NK-92 (cell line): ENCODE results near the gene HINT3.
"Not testable (repeated sequence)": the region's sequence is repeated elsewhere in the genome, so short reads cannot be mapped to it uniquely, and the experiment has no call there.

ENCODE experiments used
- DNase-seq: peaks from one replicate; lab custom pipeline; 2025; ENCODE audit not compliant: unreplicated experiment; lab: John Stamatoyannopoulos, UW

Gene HINT3

DNA sequence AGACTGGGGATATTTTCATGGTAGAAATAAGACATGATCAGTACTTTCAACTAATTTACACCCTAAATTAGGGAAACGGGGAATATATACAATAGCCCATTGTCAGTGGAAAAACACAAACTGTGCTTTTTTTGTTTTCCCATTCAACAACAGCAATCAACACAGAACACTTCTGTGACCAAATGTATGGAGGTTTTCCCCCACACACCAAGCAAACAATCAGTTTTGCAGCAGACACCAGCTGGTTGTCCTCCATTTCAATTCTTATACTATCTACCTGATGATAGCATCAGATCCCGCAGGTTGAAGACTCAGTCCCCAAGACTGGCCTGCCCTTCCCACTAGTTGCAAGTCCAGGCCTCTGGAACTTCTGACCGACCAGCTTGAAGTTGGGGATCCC, 4.5 kb downstream of the HINT3 start:
- no peak for DNase-seq

DNA sequence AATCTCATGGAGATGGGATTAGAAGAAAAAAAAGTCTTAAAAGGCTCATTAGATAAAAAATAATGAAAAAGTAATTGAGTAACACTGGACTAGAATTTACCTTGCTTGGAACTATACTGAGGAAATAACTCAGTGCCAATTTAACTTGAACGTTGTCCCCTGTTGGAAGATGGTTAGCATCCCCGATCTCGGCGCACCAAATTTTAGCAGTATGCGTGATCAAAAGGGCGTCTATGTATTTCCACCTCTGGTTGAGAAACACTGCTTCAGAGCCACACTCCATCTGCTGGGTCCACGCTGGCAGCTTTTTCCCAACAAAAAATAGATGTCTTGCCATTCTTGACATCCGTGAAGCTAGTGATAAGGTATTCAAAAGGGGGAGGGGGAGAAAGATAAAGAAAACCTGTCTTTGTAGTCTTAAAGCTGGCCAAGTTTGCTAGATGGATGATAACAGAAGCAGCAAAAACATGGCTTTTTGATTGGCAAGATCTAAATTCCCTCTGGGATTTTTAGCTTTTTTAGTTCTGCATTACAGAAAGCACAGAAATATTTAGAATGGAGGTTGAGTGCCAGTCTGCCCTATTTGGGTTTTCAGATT, 6.4 kb downstream of the HINT3 start:
- no peak for DNase-seq

DNA sequence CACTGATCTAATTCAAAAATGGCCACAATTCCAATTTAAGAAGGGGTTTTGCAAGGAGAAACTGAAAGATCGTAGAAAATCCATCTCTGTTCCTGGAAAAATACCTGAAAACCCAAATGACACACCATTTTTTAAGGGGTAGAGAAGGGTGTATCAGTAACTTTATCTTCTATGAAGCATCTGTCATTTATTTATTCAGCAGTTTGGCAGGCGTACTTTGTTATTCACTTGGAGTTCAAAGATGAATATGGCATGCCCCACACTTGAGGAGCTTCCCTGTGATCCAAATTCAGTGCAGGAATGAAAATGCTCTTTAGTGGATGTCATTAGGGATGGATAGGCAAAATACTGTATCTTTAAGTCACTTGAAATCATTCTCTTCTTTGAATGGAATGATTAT, 7.2 kb downstream of the HINT3 start:
- no peak for DNase-seq

DNA sequence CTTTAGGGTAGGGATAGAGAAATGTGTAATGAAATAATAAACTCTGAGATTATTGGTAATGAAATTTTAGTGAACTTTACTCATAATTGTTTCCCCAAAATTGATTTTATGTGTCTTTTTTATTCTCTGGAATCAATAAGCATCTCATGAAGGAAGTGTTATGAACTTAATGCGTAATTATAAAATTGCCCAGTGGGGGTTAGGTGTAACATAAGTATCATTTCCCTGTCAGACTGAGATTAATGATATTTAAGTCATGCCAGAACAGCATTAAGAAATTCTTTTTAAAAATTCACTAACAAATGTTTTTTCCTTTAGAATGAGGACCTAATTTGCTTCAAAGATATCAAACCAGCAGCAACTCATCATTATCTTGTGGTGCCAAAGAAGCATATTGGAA, 10.0 kb downstream of the HINT3 start:
- DNase-seq = no peak

DNA sequence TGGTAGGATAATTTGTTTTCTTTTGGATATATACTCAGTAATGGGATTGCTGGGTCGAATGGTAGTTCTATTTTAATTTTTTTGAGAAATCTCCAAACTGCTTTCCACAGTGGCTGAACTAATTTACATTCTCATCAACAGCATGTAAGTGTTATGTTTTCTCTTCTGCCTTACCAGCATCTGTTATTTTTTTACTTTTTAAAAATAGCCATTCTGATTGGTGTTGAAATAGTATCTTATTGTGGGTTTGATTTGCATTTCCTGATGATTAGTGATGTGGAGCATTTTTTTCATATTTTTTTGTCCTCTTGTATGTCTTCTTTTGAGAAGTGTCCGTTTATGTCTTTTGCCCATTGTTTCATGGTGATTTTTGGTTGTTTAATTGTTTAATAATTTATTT, 11.9 kb downstream of the HINT3 start:
- DNase-seq = no peak

DNA sequence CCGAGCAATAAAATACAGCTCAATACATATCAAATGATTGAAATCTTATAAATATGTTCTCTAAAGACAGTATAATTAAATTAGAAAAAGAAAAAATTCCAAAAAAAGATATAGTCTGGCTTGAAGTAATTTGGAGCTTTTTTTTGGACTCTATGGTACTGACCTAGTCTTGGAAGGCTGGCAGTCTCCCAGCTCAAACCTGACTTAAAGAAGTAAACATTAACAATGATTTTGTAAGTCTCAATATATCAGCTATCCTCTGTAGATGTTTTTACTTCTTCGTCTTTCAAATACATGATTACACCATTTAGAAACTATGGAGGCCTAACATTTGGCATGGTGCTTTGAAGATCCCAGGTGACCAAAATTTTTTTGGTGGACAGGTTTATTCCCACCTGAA, 14.2 kb downstream of the HINT3 start:
- no peak for DNase-seq

DNA sequence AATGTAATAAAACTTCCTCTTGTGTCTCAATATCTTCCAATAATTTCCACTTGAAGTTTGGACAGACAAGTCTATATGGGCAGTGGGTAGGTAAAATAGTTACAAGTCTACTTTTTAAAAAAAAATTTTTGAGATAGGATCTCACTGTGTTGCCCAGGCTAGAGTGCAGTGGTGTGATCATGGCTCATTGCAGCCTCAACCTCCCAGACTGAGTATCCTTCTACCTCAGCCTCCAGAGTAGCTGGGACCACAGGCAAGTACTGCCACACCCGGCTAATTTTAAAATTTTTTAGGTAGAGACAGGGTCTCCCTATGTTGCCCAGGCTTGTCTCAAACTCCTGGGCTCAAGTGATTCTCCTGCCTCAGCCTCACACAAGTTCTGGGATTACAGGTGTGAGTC, 15.9 kb downstream of the HINT3 start:
- not testable (repeated sequence) for DNase-seq

DNA sequence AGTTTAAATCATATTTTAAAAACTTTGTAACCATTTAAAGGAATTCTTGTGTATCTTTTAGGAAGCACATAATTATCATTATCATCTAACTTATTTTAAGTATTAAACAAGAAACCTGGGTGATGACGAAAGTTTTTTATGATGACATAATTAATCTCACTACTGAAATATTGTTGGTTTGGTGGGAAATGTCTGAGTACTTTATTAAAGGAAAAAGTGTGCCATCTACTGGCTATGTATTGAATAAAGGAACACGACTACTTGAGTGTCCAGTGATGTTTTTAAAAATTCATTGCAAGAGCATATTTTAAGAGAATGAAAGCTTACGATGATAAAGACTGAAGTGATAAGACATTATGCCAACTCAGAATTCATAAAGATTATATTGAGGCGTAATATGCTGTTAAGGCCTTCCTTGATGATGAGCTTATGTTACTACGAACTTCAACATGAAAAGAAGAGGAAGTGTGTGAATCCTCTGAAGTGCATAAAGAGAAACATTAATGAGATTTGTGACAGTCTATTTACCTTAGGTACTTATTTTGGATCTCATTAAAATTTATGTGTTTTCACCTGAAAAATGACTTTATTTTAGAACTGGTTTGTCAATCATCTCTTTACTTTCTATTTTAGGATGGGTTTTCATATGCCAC, 17.8 kb downstream of the HINT3 start:
- no peak for DNase-seq

DNA sequence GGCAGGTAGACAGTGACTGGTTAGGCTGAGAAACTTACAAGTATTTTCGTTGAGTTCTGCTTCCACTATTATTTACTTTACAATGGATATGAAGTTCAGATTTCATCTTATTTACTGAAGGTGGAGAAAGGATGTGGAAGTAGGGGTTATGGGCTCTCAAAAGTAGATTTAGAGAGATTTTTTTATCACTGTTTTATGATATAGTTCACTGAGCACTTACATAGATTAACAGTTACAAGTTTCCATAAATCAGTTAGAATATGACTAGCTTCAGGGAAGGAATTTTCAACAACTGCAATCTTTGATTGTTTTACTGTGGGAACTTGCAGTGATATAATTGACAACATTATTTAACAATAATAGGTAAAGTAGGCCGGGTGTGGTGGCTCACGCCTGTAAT, 22.5 kb downstream of the HINT3 start:
- no peak for DNase-seq

DNA sequence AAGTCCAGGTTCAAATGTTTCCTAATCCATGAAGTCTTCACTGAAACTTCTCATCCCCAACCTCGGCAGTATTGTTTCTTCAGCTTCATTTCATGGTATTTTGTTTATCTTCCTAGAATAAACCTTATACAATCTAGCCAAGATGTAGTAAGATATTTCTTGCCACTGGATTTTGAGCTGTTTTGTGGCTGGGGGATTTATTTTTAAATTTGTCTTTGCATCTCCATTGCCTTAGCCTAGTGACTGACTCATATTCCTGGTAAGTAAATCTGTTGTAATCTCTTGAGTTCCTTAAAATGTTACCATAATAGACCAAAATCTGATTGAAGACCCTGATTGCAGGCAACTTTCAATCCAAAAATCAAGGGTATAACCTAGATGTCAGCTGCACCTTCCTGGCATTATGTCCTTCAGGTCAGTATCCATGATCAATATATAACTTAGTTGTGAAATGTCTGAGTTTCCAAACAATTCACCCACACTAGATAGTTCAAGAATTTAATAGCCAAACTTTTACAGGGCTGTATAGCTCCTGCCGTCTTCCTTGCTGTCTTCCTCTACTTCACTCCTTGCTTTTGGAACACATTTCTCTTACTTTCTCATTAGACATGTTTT, 25.1 kb downstream of the HINT3 start:
- DNase-seq = no peak

DNA sequence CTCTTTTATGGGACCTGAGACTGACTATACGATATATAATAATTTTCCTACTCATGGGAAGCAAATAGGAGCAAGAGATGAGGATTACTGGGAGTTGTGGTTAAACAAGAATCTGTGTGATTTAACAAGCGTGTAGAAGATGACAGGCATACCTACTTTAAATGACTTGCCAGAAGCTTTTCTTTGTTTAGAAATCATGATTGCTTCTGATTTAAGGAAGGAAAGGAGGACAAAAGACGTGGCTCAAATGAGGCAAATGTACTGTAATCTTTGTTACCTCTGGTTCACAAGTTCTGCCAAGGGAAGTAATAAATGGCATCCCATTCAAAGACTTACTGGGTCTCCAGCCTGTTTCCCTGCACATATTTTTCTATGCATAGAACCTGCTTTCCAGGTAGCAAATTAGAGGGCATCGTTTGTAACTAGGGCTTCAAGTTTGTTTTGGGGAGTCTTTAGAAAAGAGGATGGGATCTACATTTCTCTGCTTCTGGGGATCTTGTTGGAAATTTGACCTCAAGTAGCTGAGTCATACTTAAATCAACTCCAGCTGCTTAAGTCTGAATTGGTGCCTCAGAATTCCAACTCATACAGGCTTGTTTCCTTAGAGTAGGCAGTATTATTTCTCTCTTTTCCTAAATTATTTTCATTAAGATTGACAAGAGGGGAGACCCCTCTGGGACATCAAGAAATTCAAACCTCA, 26.8 kb downstream of the HINT3 start:
- no peak for DNase-seq

DNA sequence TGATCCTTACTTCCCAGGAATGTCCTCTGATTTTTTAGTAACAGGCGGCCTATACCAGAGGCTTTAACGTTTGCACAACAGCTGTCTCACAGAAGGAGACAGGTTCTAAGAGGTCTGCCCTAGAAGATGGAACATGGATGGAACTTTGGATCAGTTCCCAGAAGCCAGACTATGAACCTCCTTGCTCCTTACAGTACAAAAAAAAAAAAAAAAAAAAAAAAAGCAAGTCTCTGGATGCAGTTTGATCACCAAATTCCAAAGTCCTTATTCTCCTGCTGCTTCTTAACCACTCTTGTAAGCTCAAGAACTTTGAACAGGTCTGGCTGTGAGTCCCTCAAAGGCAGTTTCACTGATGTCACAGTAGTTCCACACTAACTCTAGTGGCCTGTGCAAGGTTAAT, 27.7 kb downstream of the HINT3 start:
- no peak for DNase-seq

DNA sequence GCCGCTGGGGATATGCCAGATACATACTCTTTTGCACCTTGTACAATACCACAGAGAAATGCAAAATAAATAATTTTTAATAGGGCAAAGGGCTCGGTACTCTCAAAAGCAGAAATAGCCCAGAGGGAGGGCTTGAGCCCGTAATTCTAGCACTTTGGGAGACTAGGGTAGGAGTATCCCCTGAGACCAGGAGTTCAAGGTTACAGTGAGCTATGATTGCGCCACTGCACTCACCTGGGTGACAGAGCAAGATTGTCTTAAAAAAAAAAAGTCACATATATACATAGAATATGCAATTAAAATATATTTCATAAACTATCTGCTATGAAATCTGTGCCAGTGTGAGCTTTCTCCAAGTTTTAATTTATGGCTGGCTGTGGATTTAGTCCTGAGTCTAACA, 29.0 kb downstream of the HINT3 start:
- DNase-seq = no peak

DNA sequence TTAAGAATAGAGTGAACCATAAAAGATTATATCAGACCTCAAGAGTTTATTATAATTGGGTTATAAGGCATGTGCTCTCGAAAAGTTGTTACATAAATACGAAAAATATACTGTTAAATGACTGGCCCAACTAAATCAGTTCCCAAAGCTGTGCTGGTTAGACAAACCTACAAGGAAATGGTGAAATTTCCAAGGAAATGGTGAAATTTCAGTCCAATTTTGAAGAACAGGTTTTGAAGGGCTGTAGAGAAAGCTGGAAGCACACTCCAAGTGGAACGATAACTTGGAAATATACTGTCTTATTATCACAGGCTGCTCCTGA, 29.4 kb downstream of the HINT3 start:
- DNase-seq = no peak

DNA sequence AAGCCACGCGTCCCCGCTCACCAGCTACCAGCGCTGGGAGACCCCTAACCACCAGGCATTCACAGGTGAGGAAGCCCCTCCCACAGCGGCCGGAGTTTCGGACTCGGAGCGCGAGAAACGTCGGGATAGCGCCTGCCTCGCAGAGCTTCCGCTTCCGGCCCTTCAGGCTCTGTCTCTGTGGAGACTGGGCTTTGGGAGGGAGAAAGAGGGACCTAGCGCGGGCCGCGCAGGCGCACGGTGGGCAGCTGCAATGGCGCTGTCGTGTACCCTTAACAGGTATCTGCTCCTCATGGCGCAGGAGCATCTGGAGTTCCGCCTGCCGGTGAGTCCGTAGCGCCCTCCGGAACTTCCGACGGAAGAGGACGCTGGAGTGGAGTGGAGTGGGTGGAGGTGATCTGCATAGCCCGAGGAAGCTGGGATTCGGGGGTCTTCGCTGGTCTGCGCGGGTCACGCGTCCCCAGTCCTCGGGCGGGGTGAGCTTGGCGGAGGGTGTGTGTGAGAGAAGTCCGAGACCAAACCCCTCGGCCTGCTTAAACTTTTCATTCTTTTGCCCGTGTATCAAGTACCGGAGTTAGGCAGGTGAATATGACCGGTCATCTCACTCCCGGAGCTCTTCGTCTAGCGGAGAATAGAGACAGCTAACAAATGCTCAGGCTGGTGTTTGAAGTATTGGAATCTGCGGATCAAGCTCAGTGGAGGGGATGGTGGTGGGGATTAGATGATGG, 29.9 kb downstream of the HINT3 start, which contains the start of gene TRMT11:
Gene TRMT11, plus strand, starts transcription at position 240 of the 725 bp plus-strand sequence. Its CDS starts 11 bp downstream, at position 251.
- no peak for DNase-seq

DNA sequence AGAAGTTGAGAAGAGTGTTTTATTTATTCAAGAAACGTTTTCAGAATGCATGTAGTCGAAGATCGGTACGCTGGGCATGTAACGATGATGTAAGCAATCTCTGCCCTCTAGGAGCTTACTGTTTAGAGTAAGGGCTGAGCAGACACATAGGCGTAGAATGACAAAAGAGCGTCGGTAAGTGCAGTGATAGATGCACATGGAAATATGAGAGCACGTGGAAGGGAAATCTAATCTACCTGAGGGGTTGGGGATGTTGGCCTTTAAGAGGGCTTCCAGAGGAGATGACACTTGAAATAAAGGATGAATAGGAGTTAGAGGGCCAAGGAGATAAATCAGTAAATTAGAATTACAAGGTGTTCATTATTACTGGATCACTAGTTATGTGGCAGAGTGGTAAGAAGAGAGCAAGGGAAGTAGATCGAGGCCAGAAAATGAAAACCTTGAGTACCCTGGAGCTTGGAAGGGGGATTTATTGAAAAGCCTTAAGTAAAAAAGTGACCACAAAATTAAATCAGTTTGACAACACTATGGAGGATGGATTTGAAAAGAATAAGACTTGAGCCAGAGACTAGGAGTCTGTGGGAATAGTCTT, 30.6 kb downstream of the HINT3 start:
- no peak for DNase-seq

DNA sequence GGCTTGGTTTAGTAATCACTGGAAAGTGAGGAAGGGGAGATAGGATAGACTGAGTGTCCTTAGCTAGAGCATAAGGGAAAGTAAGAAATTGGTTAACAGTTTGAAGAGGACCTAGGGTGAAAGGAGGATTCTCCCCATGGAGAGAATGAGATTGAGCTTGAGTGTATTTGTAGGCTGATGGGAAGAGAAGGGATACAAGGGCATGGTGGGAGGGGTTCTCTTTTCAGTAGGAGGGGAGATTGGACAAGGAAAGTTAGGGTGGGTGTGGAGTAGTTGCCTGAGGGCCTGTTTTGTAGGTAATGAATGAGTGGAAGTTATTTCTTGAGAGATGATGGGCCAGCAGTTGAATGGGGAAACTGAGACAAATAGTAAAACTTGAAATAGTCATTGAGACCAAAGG, 31.7 kb downstream of the HINT3 start:
- no peak for DNase-seq

DNA sequence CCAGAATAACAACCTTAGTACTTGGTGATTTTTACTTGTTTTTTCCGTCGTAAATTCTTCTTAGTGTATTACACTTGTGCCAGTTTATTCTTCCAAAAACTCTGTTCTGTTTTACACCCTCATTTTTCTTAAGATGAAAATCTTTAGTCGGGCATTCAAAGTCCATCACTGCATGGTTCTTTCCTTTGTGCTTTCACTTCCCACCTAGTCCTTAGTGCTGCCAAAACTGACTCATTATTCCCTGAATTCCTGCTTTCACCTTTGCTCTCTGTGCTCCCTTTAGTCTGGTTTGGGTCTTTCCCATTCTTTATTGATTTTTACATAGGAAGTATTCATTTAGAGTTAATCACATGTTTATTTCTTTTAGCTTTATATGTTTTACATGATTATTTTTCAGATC, 33.1 kb downstream of the HINT3 start:
- DNase-seq = no peak

DNA sequence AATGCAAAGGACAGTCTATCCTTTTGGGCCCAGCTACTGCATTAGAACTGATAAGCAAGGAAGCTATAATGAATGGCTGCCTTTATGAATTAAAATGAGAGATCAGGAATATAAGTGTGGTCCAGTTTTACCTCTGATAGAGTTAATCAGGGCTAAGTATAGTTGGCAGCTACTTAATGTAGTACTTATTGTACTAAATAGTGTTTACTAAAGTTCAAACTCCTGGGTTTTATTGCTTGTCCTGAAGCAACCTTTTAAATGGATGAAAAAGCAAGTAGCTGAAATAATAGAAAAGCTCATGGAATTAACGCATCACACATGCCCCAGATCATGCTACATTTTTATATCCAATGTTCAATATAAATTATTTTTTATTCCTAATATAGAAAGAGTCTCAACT, 35.1 kb downstream of the HINT3 start:
- DNase-seq = no peak

DNA sequence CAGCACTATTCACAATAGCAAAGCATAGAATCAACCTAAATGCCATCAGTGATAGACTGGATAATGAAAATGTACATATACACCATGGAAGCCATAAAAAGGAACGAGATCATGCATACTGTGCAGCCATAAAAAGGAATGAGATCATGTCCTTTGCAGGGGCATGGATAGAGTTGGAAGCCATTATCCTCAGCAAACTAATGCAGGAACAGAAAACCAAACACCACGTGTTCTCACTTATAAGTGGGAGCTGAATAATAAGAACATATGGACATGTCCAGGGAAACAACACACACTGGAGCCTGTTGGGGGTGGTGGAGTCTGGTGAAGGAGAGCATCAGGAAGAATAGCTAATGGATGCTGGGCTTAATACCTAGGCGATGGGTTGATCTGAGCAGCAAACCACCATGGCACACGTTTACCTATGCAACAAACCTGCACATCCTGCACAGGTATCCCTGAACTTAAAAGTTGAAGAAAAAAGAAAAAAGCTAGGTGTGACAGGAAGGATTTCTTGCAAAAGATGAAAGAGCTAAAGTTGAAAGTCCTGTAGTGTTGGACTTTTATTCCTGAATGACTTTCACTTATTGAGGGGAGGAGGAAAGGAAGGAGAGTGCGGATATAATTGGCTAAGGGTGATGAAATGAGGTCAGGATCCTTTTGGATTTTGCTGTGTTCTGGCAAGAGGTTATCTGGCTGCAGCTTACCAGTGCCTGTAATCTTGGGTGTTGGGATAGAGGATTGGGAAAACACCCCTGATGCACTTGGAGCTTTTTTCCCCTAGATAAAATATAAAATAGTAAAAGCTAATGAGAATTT, 38.3 kb downstream of the HINT3 start:
- DNase-seq = no peak
